ENCODE measurements around the gene CRISPLD2. TPM values are rescaled to one million over a fixed set of nuclear protein-coding genes. Genes with fewer than 3 reads are reported as not detected.

CRISPLD2 gene
- polyA plus RNA-seq, 3 donors = 6.1 to 7.6 (median 6.3) TPM

GRCh38 chr16:84899414-84899813 is 79.6 kb downstream of the CRISPLD2 start:
- no peak for DNase-seq (ENCODE audit: low read depth in 3 of 3, low spot score in 2 of 3)

DNA sequence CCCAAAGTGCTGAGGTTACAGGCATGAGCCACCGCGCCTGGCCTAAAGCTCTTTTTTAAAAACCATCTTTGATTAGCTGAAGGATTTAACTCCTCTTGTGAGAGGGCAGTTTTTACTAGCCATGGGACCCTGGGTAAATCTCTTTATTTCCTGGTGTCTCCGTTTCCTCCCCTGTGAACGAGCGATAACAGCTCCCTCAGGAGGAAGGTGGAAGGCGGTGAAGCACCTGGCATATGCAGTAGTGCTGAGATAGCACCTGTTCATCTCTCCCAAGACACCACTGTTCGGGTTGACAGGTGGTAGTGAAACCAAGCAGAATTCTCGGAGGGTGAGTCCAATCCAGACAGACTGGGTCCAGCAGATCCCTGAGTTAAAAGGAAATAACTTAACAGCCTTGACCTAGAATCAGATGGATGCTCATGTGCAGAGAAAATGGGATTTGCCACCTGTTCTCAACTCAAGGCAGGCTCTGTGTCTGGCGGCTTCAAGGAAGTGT is 86.2 kb downstream of the CRISPLD2 start:
- no peak for DNase-seq (ENCODE audit: low read depth in 3 of 3, low spot score in 2 of 3)

- no peak for DNase-seq (ENCODE audit: low read depth in 3 of 3, low spot score in 2 of 3)
These were observed 87.3 kb downstream of the CRISPLD2 start for GRCh38 chr16:84907051-84907450.

- no peak for DNase-seq (ENCODE audit: low read depth in 3 of 3, low spot score in 2 of 3)
These were observed 87.8 kb downstream of the CRISPLD2 start for GRCh38 chr16:84907575-84907974.

GRCh38 chr16:84909476-84910085 is 89.8 kb downstream of the CRISPLD2 start:
- DNase-seq (ENCODE audit: low read depth in 3 of 3, low spot score in 2 of 3) = no peak

DNA sequence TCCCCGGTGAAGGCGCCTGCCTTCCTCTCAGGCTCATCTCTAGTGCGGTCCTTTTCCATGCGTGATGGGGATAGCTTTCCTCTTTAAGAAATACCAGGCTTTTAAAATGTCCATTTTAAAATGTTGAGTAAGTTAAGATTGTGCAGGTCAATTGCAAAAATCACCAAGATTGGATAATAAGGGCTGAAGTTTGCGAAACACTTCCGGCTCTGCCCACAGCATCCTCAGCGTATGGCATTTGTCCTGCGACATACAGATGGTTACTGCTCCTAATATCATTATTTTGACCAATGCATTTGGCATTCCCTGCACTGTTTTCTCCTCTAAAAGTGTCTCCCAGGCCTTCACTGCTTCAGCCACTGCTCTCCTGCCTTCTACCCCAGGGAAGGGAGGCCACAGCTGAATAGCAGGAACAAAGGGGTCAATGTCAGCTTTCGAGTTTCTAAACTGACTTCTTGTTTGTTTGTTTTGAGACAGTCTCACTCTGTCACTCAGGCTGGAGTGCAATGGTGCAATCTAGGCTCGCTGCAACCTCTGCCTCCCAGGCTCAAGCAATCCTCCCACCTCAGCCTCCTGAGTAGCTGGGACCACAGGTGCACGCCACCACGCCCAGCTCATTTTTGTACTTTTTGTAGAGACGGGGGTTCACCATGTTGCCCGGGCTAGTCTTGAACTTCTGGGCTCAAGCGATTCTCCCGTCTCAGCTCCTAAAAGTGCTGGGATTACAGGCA is 91.9 kb downstream of the CRISPLD2 start:
- DNase-seq (ENCODE audit: low read depth in 3 of 3, low spot score in 2 of 3) = no peak

- no peak for DNase-seq (ENCODE audit: low read depth in 3 of 3, low spot score in 2 of 3)
These were observed 93.5 kb downstream of the CRISPLD2 start for GRCh38 chr16:84913315-84913714.

GRCh38 chr16:84914273-84914672 is 94.5 kb downstream of the CRISPLD2 start:
- DNase-seq (ENCODE audit: low read depth in 3 of 3, low spot score in 2 of 3) = no peak

GRCh38 chr16:84916178-84916577 is 96.4 kb downstream of the CRISPLD2 start:
- no peak for DNase-seq (ENCODE audit: low read depth in 3 of 3, low spot score in 2 of 3)

DNA sequence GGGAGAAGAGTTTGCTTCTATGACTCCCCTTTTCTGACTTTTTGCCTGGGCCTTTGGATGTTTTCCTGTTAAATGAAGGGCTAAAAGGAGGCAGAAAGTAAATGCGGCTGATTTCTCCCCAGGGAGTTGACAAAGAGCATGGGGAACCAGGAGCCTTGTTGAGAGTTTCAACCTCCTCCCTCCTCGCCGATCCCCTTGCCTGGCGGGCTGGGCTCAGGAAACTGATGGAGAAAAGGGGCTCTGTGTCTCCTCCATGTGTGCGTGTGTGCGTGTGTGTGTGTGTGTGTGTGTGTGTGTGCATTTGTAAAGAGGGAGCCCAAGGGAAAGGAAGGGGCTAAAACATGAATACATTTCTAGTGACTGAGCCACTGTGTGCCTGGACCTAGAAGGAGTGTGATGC is 97.1 kb downstream of the CRISPLD2 start:
- no peak for DNase-seq (ENCODE audit: low read depth in 3 of 3, low spot score in 2 of 3)

DNA sequence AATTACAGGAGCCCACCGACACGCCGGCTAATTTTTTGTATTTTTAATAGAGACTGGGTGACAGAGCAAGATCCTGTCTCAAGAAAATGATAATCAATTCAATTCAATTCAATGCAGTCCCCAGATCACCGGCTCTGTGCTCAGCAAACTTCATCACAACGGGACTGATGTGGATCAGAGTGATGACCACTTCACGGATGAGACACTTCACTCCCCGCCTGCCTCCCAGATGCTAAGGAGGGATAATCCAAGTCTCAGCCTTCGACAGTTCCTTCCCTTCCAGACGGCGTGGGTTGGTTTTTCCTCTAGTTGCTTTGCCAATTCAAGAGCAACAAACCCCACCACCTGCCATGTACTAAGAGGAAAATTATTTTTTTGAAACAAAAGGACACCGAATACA is 97.7 kb downstream of the CRISPLD2 start:
- DNase-seq (ENCODE audit: low read depth in 3 of 3, low spot score in 2 of 3) = no peak

- no peak for DNase-seq (ENCODE audit: low read depth in 3 of 3, low spot score in 2 of 3)
These were observed 98.5 kb downstream of the CRISPLD2 start for GRCh38 chr16:84918006-84918909.

DNA sequence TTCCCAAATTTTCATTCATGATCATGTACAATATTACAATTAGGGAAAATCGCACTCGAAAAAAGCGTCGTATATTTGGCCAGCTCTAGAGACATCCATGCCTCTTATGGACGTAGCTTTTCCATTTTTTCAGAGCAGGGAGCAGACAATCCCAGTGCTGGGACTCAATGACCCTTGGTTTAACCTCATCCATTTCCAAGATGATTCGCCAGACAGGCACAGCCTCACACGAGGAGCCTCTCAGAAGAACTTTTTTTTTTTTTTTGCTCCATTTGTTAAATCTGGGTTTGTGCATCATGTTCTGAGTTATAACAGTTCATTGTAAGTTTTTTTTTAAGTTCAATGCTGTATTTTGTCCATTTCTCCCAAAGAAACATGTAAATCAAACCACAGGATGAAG is 99.5 kb downstream of the CRISPLD2 start:
- DNase-seq (ENCODE audit: low read depth in 3 of 3, low spot score in 2 of 3) = no peak

DNA sequence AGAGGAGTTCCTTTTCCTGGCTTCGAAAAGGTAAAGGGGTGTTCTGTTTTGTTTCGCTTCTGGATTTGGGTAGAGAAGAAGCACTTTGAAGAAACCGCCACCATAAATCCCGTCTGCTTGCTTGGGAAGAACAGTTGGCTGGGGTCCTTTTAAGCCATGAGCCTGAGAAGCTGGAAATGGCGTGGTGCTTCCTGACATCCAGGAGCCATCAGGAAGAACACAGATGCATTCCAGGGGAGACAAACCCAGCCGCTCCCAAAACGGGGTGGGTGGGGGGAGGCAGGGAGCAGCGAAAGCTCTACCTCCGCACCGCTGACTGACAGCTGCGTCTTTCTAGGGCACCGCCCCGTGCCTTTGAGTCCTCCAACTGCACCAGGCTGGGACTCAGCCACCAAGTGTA is 99.9 kb downstream of the CRISPLD2 start:
- no peak for DNase-seq (ENCODE audit: low read depth in 3 of 3, low spot score in 2 of 3)

- no peak for DNase-seq (ENCODE audit: low read depth in 3 of 3, low spot score in 2 of 3)
These were observed 100.5 kb downstream of the CRISPLD2 start for GRCh38 chr16:84920333-84920732.

DNA sequence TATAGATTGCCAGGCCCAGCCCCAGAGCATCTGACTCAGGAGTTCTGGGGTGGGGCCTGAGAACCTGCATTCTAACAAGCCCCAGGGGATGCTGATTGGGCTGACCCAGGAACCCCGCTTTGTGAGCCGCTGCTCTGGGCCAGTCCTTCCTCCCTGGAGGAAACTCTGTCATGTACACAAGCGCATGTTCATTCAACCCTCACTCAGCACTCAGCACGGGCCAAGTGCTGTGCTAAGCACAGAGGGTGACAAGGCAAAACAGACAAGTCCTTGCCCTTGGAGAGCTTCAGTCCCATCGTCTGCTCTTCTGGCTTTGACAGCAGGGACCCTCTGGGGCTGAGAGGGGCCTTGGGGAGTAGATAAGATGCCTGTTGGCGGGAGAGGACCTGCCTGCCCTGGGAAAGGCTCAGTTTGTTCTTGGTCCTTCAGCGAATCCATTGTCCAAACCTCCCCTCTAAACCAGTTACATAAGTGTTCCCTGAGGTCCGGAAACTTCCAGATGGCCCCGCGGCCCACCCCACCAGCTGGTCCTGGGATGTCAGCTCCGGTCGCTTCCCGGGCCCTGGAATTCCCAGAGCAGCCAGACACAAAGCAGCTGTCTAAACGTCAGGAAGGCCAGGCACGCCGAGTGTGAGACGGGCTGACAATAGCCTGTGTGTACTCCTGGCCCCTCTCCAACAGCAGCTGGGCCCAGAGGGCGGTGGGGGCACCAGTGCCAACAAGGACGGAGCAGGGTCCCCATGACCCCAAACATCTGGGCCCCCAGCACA is 102.8 kb downstream of the CRISPLD2 start:
- DNase-seq (ENCODE audit: low read depth in 3 of 3, low spot score in 2 of 3) = no peak

DNA sequence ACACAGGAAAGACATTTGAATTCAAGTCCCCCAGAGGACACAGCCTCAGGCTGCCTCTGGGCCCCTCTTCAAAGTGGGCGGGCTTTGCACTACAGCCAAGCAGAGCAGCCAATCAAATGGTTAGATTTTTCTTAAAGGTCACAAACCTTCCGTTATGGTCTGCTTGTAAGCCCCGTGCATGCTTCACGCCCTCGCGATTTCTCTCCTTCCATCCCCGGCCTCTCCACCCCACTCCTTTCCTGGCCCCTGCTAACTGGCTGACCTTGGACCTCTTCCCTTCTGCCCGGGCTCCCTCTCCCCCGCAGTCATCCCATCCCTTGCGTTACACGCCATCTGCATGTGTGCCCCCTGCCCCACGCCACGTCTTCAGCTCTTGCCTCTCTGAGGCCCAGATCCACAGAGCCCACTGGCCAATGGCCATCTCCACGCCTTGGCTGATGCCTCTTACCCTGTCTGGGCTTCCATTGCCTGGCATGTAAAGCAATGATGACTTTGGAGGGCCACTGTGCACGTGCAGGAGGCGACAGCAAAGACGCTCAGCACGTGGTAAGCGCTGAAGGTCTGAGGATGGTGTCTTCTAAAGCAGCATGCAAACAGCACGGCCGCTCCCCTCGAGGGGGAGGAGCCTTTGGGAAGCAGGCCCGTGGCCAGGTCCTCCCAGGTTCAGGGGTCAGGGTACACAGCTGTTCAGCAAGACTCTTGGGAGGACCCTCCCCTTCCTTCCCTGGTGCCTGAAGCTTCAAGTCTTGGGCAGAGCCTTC is 104.7 kb downstream of the CRISPLD2 start:
- DNase-seq (ENCODE audit: low read depth in 3 of 3, low spot score in 2 of 3) = no peak

- DNase-seq (ENCODE audit: low read depth in 3 of 3, low spot score in 2 of 3) = no peak
These were observed 105.4 kb downstream of the CRISPLD2 start for GRCh38 chr16:84925092-84925772.

GRCh38 chr16:84925773-84926372 is 106.1 kb downstream of the CRISPLD2 start:
- DNase-seq (ENCODE audit: low read depth in 3 of 3, low spot score in 2 of 3) = no peak
